Ovary (tissue), 3 donors: Measurements from ENCODE around the gene CPPED1.

Experiments used
- EP300 ChIP-seq: sonication (generic); formaldehyde crosslinking; IDR thresholded peaks from one replicate; pipeline ENCODE4 v1.6.1; 2017; ENCODE audit warnings: antibody characterized with exemption
- POLR2A ChIP-seq: fragments of 450-650 bp; IDR thresholded peaks from one replicate; pipeline ENCODE4 v1.6.1; 2017; ENCODE audit warnings: antibody characterized with exemption, mild to moderate bottlenecking, moderate library complexity
- TF ChIP-seq, protein P1 (sequence below), 3 donors: fragments of 450-650 bp in 2 of 3; fragments of 200-600 bp in 1 of 3; IDR thresholded peaks; one replicate each; pipeline versions ENCODE4 v1.5.1 to v1.8.0; 2016 to 2022; ENCODE audit warnings: antibody characterized with exemption in 3 of 3, mild to moderate bottlenecking in 1 of 3
- donor health status: DM: no; HTN: no; CAD: no.

GRCh38 chr16:12754824-12755543, 48.7 kb downstream of the CPPED1 start:
- TF ChIP-seq, protein P1, sequence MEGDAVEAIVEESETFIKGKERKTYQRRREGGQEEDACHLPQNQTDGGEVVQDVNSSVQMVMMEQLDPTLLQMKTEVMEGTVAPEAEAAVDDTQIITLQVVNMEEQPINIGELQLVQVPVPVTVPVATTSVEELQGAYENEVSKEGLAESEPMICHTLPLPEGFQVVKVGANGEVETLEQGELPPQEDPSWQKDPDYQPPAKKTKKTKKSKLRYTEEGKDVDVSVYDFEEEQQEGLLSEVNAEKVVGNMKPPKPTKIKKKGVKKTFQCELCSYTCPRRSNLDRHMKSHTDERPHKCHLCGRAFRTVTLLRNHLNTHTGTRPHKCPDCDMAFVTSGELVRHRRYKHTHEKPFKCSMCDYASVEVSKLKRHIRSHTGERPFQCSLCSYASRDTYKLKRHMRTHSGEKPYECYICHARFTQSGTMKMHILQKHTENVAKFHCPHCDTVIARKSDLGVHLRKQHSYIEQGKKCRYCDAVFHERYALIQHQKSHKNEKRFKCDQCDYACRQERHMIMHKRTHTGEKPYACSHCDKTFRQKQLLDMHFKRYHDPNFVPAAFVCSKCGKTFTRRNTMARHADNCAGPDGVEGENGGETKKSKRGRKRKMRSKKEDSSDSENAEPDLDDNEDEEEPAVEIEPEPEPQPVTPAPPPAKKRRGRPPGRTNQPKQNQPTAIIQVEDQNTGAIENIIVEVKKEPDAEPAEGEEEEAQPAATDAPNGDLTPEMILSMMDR (IDR thresholded peaks at IDR 0.05) = no peak
- TF ChIP-seq POLR2A = no peak
- no peak for TF ChIP-seq EP300
